ENCODE results near the gene ZNF189. TPM values are rescaled to one million over a fixed set of nuclear protein-coding genes. Genes with fewer than 3 reads are reported as not detected.

The ZNF189 gene
- total RNA-seq, 2 experiments from 2014 or later, result 5.0 to 5.3 TPM

- H3K36me3 Mint-ChIP-seq (ENCODE audit: low read depth), result no peaks in the 10 kb centered on the region
- CTCF ChIA-PET, result no interaction called here
- peaks cover 0 to 2% of the 10 kb centered on the region in 2 experiments for H3K27me3 ChIP-seq (ENCODE audit: control insufficient read depth in 1 of 2, insufficient read depth in 2 of 2, low read length in 2 of 2)
- no peaks in the 10 kb centered on the region for H3K9me3 Mint-ChIP-seq
- POLR2A ChIA-PET, result no interaction called here
- no peaks in the 10 kb centered on the region for H3K4me1 Mint-ChIP-seq (ENCODE audit: low read depth)
- no peak overlapping the region for H3K27ac ChIP-seq (ENCODE audit: low read depth in 1 of 2, low read length in 2 of 2)
- no peak overlapping the region for H3K4me3 ChIP-seq (ENCODE audit: low read length)
- no peak overlapping the region for H3K27ac Mint-ChIP-seq
- intact Hi-C loops (cut with DNase I, micrococcal nuclease), result no loop called here
- TF ChIP-seq CTCF (IDR thresholded peaks at IDR 0.05), result no peak
- H3K27me3 Mint-ChIP-seq, result peaks cover 21% of the 10 kb centered on the region
- no peaks in the 10 kb centered on the region for H3K36me3 ChIP-seq (ENCODE audit: insufficient read depth, low read length)
- H3K4me3 Mint-ChIP-seq, result no peak overlapping the region
- no peaks in the 10 kb centered on the region for H3K9me3 ChIP-seq (ENCODE audit: control insufficient read depth in 1 of 2, insufficient read depth in 1 of 2, low read length in 2 of 2)
- DNase-seq (no peak), ATAC-seq (ENCODE audit: poor library complexity) (no peak)
- H3K4me1 ChIP-seq (ENCODE audit: insufficient read depth, low read length), result no peaks in the 10 kb centered on the region
Measured at GRCh38 chr9:101362450-101362849, 36.2 kb upstream of the ZNF189 start.

- DNase-seq (no peak), ATAC-seq (ENCODE audit: poor library complexity) (no peak)
- Histone ChIP-seq H3K4me3 (ENCODE audit: low read length) (no peak overlapping the region), H3K4me1 (ENCODE audit: insufficient read depth, low read length) (no peaks in the 10 kb centered on the region), H3K36me3 (ENCODE audit: insufficient read depth, low read length) (no peaks in the 10 kb centered on the region), H3K27ac (ENCODE audit: low read depth in 1 of 2, low read length in 2 of 2) (no peak overlapping the region), H3K9me3 (ENCODE audit: control insufficient read depth in 1 of 2, insufficient read depth in 1 of 2, low read length in 2 of 2) (no peaks in the 10 kb centered on the region), H3K27me3 (ENCODE audit: control insufficient read depth in 1 of 2, insufficient read depth in 2 of 2, low read length in 2 of 2) (peaks cover 0 to 2% of the 10 kb centered on the region in 2 experiments)
- no peak for TF ChIP-seq CTCF (IDR thresholded peaks at IDR 0.05)
- Mint-ChIP-seq H3K36me3 (ENCODE audit: low read depth) (no peaks in the 10 kb centered on the region), H3K27me3 (peaks cover 25% of the 10 kb centered on the region), H3K9me3 (no peaks in the 10 kb centered on the region), H3K4me3 (no peak overlapping the region), H3K4me1 (ENCODE audit: low read depth) (no peaks in the 10 kb centered on the region), H3K27ac (no peak overlapping the region)
- CTCF ChIA-PET, result no interaction called here
- POLR2A ChIA-PET, result no interaction called here
- intact Hi-C loops (cut with DNase I, micrococcal nuclease), result no loop called here
Measured at GRCh38 chr9:101365181-101365580, 33.5 kb upstream of the ZNF189 start.

- Mint-ChIP-seq H3K4me1 (ENCODE audit: low read depth) (no peaks in the 10 kb centered on the region), H3K27ac (no peak overlapping the region), H3K4me3 (no peak overlapping the region), H3K9me3 (no peaks in the 10 kb centered on the region), H3K27me3 (peaks cover 28% of the 10 kb centered on the region), H3K36me3 (ENCODE audit: low read depth) (no peaks in the 10 kb centered on the region)
- Histone ChIP-seq H3K27me3 (ENCODE audit: control insufficient read depth in 1 of 2, insufficient read depth in 2 of 2, low read length in 2 of 2) (peaks cover 0 to 2% of the 10 kb centered on the region in 2 experiments), H3K4me1 (ENCODE audit: insufficient read depth, low read length) (no peaks in the 10 kb centered on the region), H3K4me3 (ENCODE audit: low read length) (no peak overlapping the region), H3K27ac (ENCODE audit: low read depth in 1 of 2, low read length in 2 of 2) (no peak overlapping the region), H3K36me3 (ENCODE audit: insufficient read depth, low read length) (no peaks in the 10 kb centered on the region), H3K9me3 (ENCODE audit: control insufficient read depth in 1 of 2, insufficient read depth in 1 of 2, low read length in 2 of 2) (no peaks in the 10 kb centered on the region)
- DNase-seq (no peak), ATAC-seq (ENCODE audit: poor library complexity) (no peak)
- ChIA-PET CTCF (interaction anchor here (0.6 kb wide), 1 partner anchor 989 kb away, joined by 3 read pairs; no protein-coding TSS in a partner anchor), POLR2A (no interaction called here)
- TF ChIP-seq CTCF (IDR thresholded peaks at IDR 0.05), result no peak
- intact Hi-C loops (cut with DNase I, micrococcal nuclease), result no loop called here
Measured at GRCh38 chr9:101366038-101366756, 32.5 kb upstream of the ZNF189 start.
